AG04450 (cell line): ENCODE results near the gene TNK1. TPM values are rescaled to one million over a fixed set of nuclear protein-coding genes. Genes with fewer than 3 reads are reported as not detected.

Experiments used
- CTCF ChIA-PET: fragments of 300-600, 350-600 bp; formaldehyde crosslinking; extraction: SDS; loops from one replicate; lab custom pipeline; 2022; ENCODE audit warnings: antibody characterized with exemption, inconsistent platforms; lab: Charles Lee
- POLR2A ChIA-PET: fragments of 350-600 bp; formaldehyde crosslinking; extraction: SDS; loops from one replicate; lab custom pipeline; 2021; ENCODE audit warnings: antibody characterized with exemption, inconsistent platforms; lab: Yijun Ruan, JAX
- DNase-seq: peaks from one replicate; pipeline ENCODE4 v3.0.0-alpha.2; 2011; ENCODE audit warnings: low read depth, low spot score
- H3K27ac ChIP-seq: one replicate; pipeline ENCODE4 v1.5.1; 2012; ENCODE audit warnings: low read depth, low read length, control low read depth
- H3K27me3 ChIP-seq: one replicate; pipeline ENCODE4 v1.6.0; 2012; ENCODE audit warnings: low read length; ENCODE audit not compliant: control insufficient read depth, insufficient read depth
- H3K4me3 ChIP-seq: 2 replicates; pipeline ENCODE4 v1.5.1; 2011; ENCODE audit warnings: mild to moderate bottlenecking, low read depth, low read length, control low read depth
- H3K9me3 ChIP-seq: 2 replicates; pipeline ENCODE4 v1.5.1; 2012; ENCODE audit warnings: low read length; ENCODE audit not compliant: control insufficient read depth, insufficient read depth
- polyA plus RNA-seq: library from polyadenylated mRNA; depleted of rRNA; stranded (reverse); fragments of >200 nt; gene quantifications from 2 replicates; pipeline ENCODE4 v1.2.3, GENCODE V29; 2011
- TF ChIP-seq, protein P1 (sequence below): IDR thresholded peaks from 2 replicates; pipeline ENCODE4 v1.5.1; 2011; ENCODE audit warnings: low read depth, low read length, control low read depth, inconsistent platforms

The TNK1 gene
- polyA plus RNA-seq, 1 experiment: 0.25 TPM

- CTCF ChIA-PET: no interaction called here
- H3K9me3 ChIP-seq: peaks cover 15% of the 10 kb centered on the region; the same call in 1 of the 2 replicates
- DNase-seq: no peak
- no peaks in the 10 kb centered on the region for H3K27me3 ChIP-seq
- no peak within 1 kb of the TSS for H3K4me3 ChIP-seq
- POLR2A ChIA-PET: interaction anchor here (1.0 to 1.5 kb wide), 2 partner anchors 16 to 141 kb away, joined by 3 read pairs; partner anchors contain the start of gene TMEM256
- H3K27ac ChIP-seq: no peak within 1 kb of the TSS
- TF ChIP-seq, protein P1, sequence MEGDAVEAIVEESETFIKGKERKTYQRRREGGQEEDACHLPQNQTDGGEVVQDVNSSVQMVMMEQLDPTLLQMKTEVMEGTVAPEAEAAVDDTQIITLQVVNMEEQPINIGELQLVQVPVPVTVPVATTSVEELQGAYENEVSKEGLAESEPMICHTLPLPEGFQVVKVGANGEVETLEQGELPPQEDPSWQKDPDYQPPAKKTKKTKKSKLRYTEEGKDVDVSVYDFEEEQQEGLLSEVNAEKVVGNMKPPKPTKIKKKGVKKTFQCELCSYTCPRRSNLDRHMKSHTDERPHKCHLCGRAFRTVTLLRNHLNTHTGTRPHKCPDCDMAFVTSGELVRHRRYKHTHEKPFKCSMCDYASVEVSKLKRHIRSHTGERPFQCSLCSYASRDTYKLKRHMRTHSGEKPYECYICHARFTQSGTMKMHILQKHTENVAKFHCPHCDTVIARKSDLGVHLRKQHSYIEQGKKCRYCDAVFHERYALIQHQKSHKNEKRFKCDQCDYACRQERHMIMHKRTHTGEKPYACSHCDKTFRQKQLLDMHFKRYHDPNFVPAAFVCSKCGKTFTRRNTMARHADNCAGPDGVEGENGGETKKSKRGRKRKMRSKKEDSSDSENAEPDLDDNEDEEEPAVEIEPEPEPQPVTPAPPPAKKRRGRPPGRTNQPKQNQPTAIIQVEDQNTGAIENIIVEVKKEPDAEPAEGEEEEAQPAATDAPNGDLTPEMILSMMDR: no peak
Observed at GRCh38 chr17:7419819-7420610, 39.1 kb downstream of the TNK1 start, which contains the start of gene SPEM1. SPEM1 (plus strand) TSS chr17:7420324; CDS start chr17:7420385, 61 bp downstream.

GRCh38 chr17:7421186-7421585, 40.3 kb downstream of the TNK1 start:
- no peak overlapping the region for H3K27ac ChIP-seq
- no peak overlapping the region for H3K4me3 ChIP-seq
- DNase-seq: no peak
- TF ChIP-seq, protein P1: no peak
- CTCF ChIA-PET: no interaction called here
- peaks cover 15% of the 10 kb centered on the region; the same call in 1 of the 2 replicates for H3K9me3 ChIP-seq
- H3K27me3 ChIP-seq: no peaks in the 10 kb centered on the region
- POLR2A ChIA-PET: interaction anchor here (0.7 to 1.5 kb wide), 3 partner anchors 14 to 139 kb away, joined by 3 read pairs; partner anchors contain the start of genes TMEM102 and TMEM256

GRCh38 chr17:7423679-7424078, 42.8 kb downstream of the TNK1 start:
- DNase-seq: no peak
- ChIA-PET POLR2A (interaction anchor here (0.5 to 0.6 kb wide), 2 partner anchors 61 to 74 kb away, joined by 3 to 5 read pairs; no protein-coding TSS in a partner anchor), CTCF (interaction anchor here (0.7 to 0.8 kb wide), 2 partner anchors 22 to 166 kb away, joined by 6 to 7 read pairs; no protein-coding TSS in a partner anchor)
- H3K27me3 ChIP-seq: peaks cover under 1% of the 10 kb centered on the region
- peaks cover 15% of the 10 kb centered on the region; the same call in 1 of the 2 replicates for H3K9me3 ChIP-seq
- H3K4me3 ChIP-seq: no peak overlapping the region
- TF ChIP-seq, protein P1: no peak
- H3K27ac ChIP-seq: no peak overlapping the region

GRCh38 chr17:7425316-7425715, 44.4 kb downstream of the TNK1 start, which contains the start of gene SPEM2:
SPEM2 (plus strand) TSS chr17:7425616; CDS start chr17:7425689, 73 bp downstream.
- DNase-seq: no peak
- ChIA-PET POLR2A (interaction anchor here (1.1 kb wide), 1 partner anchor 21 kb away, joined by 4 read pairs; the partner anchor contains the start of gene TMEM256), CTCF (interaction anchor here (1.1 to 1.6 kb wide), 2 partner anchors 12 to 135 kb away, joined by 3 read pairs; no protein-coding TSS in a partner anchor)
- TF ChIP-seq, protein P1: no peak
- Histone ChIP-seq H3K27me3 (peaks cover 3% of the 10 kb centered on the region), H3K27ac (no peak within 1 kb of the TSS), H3K9me3 (peaks cover 11% of the 10 kb centered on the region; the same call in 1 of the 2 replicates), H3K4me3 (no peak within 1 kb of the TSS)
